Measurements from ENCODE around the gene FBXW11. TPM values are rescaled to one million over a fixed set of nuclear protein-coding genes. Genes with fewer than 3 reads are reported as not detected.
"Not testable (repeated sequence)": the region's sequence is repeated elsewhere in the genome, so short reads cannot be mapped to it uniquely, and the experiment has no call there.

FBXW11 gene
- polyA plus RNA-seq, 1 donor = 58.1 TPM

GRCh38 chr5:171913987-171914273 is 92.5 kb downstream of the FBXW11 start:
- DNase-seq = no peak

GRCh38 chr5:171911152-171911551 is 95.3 kb downstream of the FBXW11 start:
- no peak for DNase-seq

GRCh38 chr5:171908638-171909037 is 97.8 kb downstream of the FBXW11 start:
- no peak for DNase-seq

GRCh38 chr5:171907725-171908343 is 98.6 kb downstream of the FBXW11 start:
- DNase-seq = peak; percentile 76

GRCh38 chr5:171906703-171907590 is 99.5 kb downstream of the FBXW11 start:
- DNase-seq = no peak

GRCh38 chr5:171906066-171906570 is 100.3 kb downstream of the FBXW11 start:
- DNase-seq = no peak

- DNase-seq = no peak
Measured at GRCh38 chr5:171904886-171905285, 101.6 kb downstream of the FBXW11 start.

GRCh38 chr5:171901764-171902163 is 104.7 kb downstream of the FBXW11 start:
- DNase-seq = no peak

GRCh38 chr5:171899792-171900191 is 106.6 kb downstream of the FBXW11 start:
- no peak for DNase-seq

GRCh38 chr5:171898879-171899278 is 107.6 kb downstream of the FBXW11 start:
- DNase-seq = no peak

GRCh38 chr5:171898386-171898785 is 108.1 kb downstream of the FBXW11 start:
- no peak for DNase-seq

- DNase-seq = no peak
Measured at GRCh38 chr5:171897231-171897630, 109.2 kb downstream of the FBXW11 start.

- no peak for DNase-seq
Measured at GRCh38 chr5:171895081-171895480, 111.4 kb downstream of the FBXW11 start.

- no peak for DNase-seq
Measured at GRCh38 chr5:171893290-171893886, 113.0 kb downstream of the FBXW11 start.

GRCh38 chr5:171891595-171891994 is 114.8 kb downstream of the FBXW11 start:
- no peak for DNase-seq

- no peak for DNase-seq
Measured at GRCh38 chr5:171891150-171891549, 115.3 kb downstream of the FBXW11 start.

- no peak for DNase-seq
Measured at GRCh38 chr5:171888051-171888481, 118.4 kb downstream of the FBXW11 start.

- not testable (repeated sequence) for DNase-seq
Measured at GRCh38 chr5:171886037-171886436, 120.4 kb downstream of the FBXW11 start.

GRCh38 chr5:171882118-171882517 is 124.3 kb downstream of the FBXW11 start:
- no peak for DNase-seq

- DNase-seq = no peak
Measured at GRCh38 chr5:171874234-171874633, 132.2 kb downstream of the FBXW11 start.

- no peak for DNase-seq
Measured at GRCh38 chr5:171872666-171873065, 133.8 kb downstream of the FBXW11 start.

GRCh38 chr5:171871711-171872110 is 134.7 kb downstream of the FBXW11 start:
- DNase-seq = no peak

GRCh38 chr5:171869956-171870355 is 136.5 kb downstream of the FBXW11 start:
- DNase-seq = no peak

Measured in left kidney (tissue), 2 donors.